AG09319 (cell line): ENCODE results near the gene CALM3.

Source experiments
- DNase-seq: peaks from one replicate; pipeline ENCODE4 v3.0.0-alpha.2; 2010; ENCODE audit warnings: low read depth; ENCODE audit errors: extremely low read depth
- TF ChIP-seq, protein P1 (sequence below): IDR thresholded peaks from 2 replicates; pipeline ENCODE4 v1.5.1; 2011; ENCODE audit warnings: low read depth, mild to moderate bottlenecking, inconsistent platforms, low read length, moderate library complexity

The CALM3 gene

DNA sequence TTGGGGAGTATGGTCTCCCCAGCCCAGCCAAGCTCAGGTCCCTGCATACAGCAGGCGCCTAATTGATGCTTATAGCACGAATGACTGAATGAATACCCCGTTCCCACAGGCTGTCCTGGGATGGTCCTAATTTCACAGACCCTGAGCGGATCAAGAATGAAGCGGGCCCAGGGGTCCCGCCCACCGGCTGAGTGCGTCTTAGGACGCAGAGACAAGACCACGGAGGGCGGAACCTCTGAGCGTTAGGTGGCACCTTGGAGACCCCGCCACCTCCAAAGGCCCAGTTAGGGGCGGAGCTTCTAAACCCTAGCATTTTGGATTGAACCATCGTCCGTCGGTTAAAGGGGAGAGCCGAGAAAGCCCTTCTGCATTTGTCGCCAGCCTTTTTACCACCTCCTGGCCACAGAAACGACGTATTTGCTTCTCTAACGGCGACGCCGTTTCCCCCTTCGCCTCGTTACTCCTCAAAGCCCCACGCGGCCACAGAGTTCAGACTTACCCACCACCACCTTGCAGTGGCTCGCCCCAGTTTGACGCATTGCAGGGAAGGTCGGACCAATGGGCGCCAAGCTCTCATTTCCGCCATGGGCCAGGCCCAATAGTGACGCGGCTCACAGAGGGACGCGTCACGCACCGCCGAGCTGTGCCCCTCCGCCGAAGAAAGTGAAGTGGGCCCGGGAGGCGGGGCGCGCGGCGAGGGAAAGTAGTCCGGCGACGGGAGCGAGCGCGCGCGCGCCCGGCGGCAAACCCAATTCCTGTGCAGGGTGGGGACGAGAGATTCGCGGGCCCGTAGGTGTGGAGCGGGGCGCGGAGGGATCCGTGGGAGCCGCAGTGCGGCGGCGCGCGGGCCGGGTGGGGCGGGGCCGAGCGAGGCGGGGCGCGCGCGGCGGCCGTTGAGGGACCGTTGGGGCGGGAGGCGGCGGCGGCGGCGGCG lies 479 bp upstream of the CALM3 start:
- TF ChIP-seq, protein P1, sequence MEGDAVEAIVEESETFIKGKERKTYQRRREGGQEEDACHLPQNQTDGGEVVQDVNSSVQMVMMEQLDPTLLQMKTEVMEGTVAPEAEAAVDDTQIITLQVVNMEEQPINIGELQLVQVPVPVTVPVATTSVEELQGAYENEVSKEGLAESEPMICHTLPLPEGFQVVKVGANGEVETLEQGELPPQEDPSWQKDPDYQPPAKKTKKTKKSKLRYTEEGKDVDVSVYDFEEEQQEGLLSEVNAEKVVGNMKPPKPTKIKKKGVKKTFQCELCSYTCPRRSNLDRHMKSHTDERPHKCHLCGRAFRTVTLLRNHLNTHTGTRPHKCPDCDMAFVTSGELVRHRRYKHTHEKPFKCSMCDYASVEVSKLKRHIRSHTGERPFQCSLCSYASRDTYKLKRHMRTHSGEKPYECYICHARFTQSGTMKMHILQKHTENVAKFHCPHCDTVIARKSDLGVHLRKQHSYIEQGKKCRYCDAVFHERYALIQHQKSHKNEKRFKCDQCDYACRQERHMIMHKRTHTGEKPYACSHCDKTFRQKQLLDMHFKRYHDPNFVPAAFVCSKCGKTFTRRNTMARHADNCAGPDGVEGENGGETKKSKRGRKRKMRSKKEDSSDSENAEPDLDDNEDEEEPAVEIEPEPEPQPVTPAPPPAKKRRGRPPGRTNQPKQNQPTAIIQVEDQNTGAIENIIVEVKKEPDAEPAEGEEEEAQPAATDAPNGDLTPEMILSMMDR = no peak
- peak; percentile 97 for DNase-seq

DNA sequence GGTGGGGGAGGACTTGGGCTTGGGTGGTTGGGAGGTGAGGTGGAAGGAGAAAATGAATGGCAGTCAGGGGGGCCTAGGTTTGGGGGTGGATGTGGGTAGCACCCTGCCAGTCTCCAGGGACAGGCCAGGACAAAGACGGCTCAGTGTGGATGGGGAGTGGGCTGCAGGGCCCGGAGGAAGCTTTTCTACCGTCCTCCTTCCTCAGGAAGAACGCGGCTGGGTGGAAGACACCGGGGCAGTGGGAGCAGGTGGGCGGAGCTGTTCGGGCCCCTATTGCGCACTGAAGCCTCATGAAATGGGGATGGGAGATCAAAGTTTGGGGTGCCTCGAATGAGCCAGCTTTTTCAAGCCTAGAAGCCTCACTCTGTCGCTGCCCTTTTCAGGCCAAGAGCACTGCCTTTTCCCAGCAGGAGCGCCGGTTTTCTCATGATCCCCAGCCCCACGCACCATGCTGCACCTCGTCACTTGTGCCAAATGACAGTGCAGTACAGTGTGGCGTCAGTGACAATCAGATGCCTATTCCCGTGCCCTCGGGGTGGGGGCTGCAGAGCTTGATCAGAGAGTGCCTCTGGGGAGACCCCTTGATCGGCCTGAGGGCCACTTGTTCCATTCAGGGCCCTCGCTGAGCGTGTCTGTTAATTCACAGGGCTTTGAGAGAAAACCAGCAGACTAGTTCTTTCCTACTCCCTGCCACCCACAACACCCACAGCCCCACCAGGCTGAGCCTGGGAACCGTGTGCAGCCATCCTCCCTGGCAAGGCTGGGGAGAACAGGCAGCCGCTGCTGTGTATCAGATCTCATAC lies 1.5 kb downstream of the CALM3 start:
- no peak for DNase-seq
- TF ChIP-seq, protein P1 = no peak

DNA sequence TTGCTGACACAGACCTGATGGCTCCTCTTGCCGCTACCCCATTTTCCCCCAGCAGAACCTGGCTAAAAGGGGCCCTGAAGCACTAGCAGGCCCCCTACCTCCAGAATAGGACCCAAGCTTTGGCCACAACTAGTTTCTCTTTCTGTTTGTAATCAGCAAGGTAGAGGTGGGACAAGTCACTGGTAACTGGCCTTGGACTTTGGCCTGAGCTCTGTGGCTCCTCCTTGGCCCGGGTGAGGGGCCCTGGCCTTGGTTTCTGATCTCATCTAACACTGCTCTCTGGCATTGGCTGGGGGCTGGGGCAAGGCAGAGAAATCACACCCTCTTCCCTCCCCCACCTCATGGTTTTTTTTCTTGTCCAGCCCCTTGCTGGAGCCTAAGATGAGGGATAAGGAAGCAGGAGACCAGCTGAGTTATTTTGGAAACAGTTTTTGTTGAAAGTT lies 2.1 kb downstream of the CALM3 start:
- TF ChIP-seq, protein P1 = no peak
- no peak for DNase-seq

DNA sequence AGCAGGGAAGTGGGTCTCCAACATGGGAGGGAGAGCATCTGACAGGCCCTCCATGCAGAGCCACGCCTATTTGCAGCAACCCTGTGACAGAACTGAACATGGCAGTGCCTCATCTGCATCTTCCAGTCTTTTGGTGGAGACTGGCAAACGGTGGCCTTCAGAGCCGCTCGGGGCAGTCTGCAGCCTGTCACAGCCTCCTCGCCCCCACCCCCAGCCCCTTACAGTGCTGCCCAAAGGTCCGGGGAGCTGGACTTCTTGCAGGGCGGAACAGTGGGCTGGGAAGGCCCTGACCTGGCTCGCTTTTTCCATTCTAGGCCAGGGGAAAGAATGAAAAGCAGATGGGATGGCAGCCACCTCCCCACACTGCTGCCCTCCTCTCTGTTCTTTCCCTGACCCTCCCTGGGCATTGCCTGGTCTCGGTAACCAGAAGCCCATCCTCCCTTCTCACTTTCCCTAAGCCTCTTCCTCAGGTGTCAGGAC lies 2.7 kb downstream of the CALM3 start:
- no peak for DNase-seq
- TF ChIP-seq, protein P1 = no peak

DNA sequence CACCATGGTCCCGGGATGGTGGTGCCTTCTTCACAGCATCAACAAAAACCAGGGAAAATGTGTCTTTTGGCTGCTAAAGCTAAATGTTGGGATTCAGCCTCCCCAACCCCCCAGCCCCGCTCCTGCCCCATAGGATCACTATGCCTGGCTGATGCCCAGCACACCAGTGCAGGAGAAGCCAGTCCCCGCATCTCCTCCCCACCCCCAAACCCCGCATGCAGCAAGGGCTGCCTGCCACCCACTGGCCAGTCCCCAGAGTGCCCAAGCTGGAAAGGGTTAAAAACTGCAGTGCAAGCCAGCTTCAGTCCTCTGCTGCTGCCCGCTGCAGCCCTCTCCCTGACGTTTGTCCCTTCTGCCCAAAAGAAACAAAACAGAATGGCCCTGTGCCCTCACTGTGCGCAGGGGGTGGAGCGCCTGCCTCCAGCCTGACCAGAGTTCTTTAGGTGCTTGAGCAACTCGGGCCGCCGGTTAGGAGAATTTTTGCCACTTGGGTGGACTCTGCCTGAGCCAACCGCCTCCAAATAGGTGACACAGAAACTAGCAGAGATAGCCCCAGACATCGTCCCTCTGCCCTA lies 3.7 kb downstream of the CALM3 start:
- DNase-seq = no peak
- TF ChIP-seq, protein P1 = no peak

DNA sequence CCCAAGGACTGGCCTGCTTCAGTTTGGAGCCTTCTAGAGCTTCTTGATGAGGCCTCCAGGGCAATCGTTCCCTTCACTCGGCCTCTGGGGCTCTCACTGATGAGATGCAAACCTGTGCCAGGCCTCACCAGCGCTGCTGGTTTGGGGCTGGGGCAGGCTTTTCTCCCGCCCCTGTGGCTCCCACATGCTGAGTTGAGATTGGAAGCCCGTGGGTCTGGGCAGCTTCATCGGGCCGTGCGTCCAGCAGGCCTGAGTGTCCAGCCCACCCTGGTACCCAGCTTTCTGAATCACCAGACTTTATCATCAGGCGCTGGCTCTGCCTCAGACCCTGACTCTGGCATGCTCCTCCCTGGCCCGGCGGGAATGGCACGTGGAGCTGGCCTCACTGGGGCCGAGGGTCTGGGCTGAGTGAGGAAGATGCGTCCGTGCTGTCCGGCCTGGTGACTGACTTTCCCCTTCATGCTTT lies 4.3 kb downstream of the CALM3 start:
- TF ChIP-seq, protein P1 = no peak
- DNase-seq = no peak
